Astrocyte (in vitro differentiated cells and primary cell): ENCODE measurements around the gene SLIT3.

Experiments used
- EZH2 ChIP-seq: IDR thresholded peaks from 2 replicates; pipeline ENCODE4 v1.6.1; 2012; ENCODE audit warnings: mild to moderate bottlenecking, low read length, inconsistent platforms; ENCODE audit not compliant: insufficient read depth
- TF ChIP-seq, protein P1 (sequence below): IDR thresholded peaks from 2 replicates; pipeline ENCODE4 v1.5.1; 2011; ENCODE audit warnings: low read depth, mild to moderate bottlenecking, inconsistent platforms, low read length, moderate library complexity; ENCODE audit not compliant: insufficient read depth

DNA sequence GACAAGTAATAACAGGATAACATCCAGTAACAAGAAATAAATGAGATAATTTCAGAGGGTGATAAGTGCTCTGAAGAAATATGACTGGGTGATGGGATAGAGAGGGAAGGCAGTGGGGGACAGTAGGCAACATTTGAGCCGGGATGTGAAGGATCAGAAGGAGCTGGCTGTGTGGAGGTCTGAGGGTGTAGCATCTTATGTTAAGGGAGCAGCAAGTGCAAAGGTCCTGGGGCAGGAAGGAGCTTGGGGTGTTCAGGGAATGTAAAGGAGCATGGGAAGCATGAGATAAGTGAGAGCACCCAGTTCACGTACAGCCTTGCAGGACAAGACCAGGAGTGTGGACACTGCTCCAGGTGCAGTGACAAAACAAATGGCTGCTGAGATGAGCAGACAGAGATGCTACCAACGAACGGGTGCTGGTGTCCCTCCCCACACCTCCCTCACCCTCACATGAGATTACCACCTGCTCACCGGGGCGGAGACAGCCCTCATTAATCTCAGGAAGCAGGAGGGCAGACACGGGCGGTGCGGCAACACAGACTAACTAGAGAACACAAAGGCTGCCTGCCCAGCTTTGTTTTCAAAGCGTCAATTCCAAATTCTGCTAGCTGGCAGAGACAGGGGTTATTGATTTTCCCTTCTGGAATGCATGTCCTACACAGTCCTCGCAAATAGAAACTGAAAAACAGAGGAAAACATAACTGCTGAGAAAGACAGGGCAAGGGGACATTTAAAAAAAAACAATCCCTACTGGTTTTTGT is 423.6 kb downstream of the SLIT3 start:
- TF ChIP-seq, protein P1, sequence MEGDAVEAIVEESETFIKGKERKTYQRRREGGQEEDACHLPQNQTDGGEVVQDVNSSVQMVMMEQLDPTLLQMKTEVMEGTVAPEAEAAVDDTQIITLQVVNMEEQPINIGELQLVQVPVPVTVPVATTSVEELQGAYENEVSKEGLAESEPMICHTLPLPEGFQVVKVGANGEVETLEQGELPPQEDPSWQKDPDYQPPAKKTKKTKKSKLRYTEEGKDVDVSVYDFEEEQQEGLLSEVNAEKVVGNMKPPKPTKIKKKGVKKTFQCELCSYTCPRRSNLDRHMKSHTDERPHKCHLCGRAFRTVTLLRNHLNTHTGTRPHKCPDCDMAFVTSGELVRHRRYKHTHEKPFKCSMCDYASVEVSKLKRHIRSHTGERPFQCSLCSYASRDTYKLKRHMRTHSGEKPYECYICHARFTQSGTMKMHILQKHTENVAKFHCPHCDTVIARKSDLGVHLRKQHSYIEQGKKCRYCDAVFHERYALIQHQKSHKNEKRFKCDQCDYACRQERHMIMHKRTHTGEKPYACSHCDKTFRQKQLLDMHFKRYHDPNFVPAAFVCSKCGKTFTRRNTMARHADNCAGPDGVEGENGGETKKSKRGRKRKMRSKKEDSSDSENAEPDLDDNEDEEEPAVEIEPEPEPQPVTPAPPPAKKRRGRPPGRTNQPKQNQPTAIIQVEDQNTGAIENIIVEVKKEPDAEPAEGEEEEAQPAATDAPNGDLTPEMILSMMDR: no peak
- TF ChIP-seq EZH2: no peak
